ENCODE results near the gene SNIP1.
"Not testable (repeated sequence)": the region's sequence is repeated elsewhere in the genome, so short reads cannot be mapped to it uniquely, and the experiment has no call there.

Gene SNIP1

DNA sequence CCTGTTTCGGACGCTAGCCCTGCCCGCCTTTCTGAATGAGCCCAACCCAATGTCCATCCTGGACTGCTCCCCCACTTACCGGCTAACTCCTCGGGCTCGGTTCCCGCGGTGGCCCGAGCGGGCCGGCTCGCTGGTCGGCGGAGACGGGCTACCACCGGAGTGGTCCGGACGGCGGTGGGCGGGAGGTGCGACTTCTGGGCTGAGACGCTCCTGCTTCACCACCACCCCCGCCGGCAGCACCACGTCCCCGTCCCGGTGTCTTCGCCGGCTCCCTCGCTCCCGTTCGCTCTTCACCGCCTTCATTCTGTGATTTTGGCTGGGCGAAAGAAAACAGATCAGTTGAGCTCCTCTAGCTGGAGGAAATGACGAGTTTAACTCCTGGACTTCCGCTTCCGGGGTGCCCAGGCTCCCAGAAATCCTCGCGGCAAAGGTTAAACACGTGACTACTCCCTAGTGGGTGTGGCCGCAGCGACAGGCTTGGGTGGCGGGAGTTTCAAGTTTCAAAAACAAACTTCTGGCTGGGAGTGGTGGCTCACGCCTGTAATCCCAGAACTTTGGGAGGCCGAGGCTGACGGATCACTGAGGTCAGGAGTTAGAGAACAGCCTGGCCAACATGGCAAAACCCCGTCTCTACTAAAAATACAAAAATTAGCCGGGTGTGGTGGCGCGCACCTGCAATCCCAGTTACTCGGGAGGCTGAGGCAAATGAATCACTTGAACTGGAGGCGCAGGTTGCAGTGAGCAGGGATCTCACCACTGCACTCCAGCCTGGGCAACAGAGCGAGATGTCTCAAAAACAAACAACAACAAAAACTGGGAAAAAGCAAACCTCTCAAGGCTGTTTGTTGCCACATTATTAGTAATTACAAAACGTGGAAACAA lies at the start of gene SNIP1:
TSS of gene SNIP1 (minus strand) at position 367 of the 882 bp plus-strand sequence. CDS start at position 303, 64 bp downstream.
- DNase-seq, result peak; percentile 95

- no peak for DNase-seq
Measured at GRCh38 chr1:37602750-37603694, 48.9 kb upstream of the SNIP1 start.

GRCh38 chr1:37601441-37601840 lies 47.3 kb upstream of the SNIP1 start:
- DNase-seq, result no peak

GRCh38 chr1:37599940-37600339 lies 45.8 kb upstream of the SNIP1 start:
- no peak for DNase-seq

- DNase-seq, result no peak
Measured at GRCh38 chr1:37596182-37596667, 42.1 kb upstream of the SNIP1 start.

- peak; percentile 99 for DNase-seq
Measured at GRCh38 chr1:37595440-37596181, 41.5 kb upstream of the SNIP1 start, which contains the start of gene GNL2. GNL2 (minus strand) TSS chr1:37595937; CDS start chr1:37595822, 115 bp downstream.

DNA sequence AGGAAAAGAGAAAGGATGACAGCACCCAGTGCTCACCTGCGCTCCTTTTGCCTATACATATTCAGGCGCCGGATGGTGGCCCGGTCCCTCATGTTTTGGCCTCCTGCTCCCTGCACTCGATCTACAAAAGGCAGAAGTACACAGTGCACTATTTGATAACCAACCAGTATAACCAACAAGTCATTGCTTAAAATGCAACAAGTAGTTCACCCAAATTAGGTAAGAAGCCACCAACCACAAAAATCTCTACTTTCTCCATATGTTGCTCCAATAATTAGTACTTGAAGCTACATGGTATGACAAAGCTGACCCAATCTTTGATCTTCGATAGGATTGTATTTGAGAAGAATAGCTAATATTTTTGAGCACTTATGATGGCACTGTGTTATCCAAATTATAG lies 39.6 kb upstream of the SNIP1 start:
- DNase-seq, result no peak

DNA sequence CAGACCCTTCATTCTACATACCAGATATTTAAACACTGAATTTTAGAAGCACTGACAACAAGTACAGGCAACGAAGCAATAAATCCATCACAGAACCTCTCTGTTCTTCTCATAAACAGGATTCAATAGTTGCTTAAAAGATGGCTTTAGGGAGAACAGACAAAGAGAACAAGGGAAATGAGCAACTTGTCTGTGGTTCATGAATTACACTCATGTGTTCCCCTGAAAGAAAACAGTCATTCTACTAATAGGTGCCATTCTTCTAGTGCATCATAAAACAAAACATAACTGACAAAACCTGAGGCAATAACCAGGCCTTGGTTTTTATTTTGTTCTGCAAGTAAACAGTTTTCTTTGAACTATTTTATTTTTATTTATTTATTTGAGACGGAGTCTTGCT lies 34.8 kb upstream of the SNIP1 start:
- DNase-seq, result no peak

- DNase-seq, result not testable (repeated sequence)
Measured at GRCh38 chr1:37584544-37584943, 30.5 kb upstream of the SNIP1 start.

- DNase-seq, result no peak
Measured at GRCh38 chr1:37575692-37576091, 21.6 kb upstream of the SNIP1 start.

GRCh38 chr1:37574834-37575480 lies 20.9 kb upstream of the SNIP1 start:
- no peak for DNase-seq

- no peak for DNase-seq
Measured at GRCh38 chr1:37570528-37571334, 16.6 kb upstream of the SNIP1 start.

GRCh38 chr1:37567023-37567422 lies 12.9 kb upstream of the SNIP1 start:
- no peak for DNase-seq

DNA sequence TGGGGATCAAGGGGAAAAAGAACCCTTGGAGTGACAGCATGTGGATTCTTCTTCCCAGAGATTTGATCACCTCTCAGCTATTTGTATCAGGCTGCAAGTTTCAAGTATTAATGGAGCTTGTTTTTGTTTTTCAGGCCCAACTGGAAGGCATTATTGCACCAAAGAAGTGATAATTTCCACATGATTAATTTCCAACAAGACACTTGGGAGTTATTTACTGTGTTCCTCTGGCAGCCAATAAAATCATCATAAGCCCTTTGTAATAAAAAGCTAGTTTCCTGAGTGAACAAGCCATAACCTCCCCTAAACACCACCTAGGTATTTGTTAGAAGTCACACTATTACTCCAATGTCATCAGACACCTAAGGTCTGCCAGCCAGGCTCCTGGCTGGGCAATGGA lies 10.8 kb upstream of the SNIP1 start:
- DNase-seq, result no peak

- DNase-seq, result no peak
Measured at GRCh38 chr1:37562984-37563383, 8.9 kb upstream of the SNIP1 start.

DNA sequence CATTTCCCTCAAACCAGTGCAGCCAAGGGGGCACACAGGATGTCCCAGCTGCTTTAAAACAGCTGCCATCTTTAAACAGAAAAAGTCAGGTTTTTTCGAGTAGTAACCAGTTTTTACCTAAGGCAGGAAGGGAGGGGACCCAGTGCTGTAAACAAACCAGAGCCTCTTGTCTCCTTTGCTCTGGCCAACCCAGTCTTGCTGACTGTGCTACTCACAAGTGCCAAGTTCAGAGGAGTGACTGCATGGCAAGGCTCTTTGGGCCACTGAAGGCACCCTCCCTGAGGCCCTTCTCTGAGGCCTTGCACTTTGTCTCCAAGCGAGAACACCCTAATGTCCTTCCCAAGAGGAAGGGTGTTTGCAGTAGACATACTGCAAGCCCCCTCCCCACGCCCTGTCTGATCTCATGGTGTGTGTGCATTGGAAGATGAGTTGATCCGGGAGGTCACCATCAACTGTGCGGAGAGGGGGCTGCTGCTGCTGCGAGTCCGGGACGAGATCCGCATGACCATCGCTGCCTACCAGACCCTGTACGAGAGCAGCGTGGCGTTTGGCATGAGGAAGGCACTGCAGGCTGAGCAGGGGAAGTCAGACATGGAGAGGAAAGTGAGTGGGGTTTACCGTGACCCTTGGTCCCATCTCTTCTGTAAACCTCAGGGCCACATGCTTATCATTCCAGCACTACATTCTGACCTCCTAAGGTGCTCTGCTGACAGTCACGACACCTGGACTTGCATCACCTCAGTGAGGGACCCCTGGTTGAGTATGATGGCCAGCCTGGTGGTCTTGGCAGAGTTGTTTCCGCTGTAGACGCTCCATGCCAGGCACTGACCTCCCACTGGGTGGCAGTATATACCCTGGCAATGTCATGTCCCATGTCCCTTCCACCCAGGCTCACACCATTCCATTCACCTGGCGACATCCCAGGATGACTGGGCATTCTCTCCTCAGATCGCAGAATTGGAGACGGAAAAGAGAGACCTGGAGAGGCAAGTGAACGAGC lies 7.3 kb upstream of the SNIP1 start:
- DNase-seq, result no peak

DNA sequence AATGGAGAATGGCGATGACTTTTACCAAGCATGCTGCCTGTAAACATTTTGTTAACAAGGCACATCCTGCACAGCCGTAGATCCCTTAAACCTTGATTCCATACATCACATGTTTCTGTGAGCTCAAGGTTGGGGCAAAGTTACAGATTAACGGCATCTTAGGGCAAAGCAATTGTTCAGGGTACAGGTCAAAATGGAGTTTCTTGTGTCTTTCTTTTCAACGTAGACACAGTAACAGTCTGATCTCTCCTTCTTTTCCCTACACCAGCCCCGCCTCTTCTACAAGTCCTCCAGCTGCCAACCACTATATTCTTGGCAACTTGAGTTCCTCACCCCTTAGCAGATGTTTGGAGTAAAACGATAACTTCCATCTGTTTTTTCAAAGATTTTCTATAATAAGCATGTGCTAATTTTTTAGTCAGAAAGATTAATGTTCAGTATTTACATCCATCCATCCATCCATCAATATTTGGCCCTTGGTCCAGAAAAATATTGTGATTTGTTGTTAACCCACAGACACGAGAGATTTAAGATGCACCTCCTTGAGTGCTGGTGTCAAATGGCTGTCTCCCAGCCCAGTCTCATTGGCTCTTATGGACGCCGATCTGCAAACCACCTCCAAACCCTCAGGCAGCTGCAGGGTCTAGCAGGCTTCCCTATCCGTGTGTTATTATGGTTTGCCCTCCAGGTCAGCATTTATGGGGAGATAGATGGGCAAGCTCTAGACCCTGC lies 6.5 kb upstream of the SNIP1 start:
- no peak for DNase-seq

- not testable (repeated sequence) for DNase-seq
Measured at GRCh38 chr1:37559957-37560379, 5.9 kb upstream of the SNIP1 start.

- DNase-seq, result no peak
Measured at GRCh38 chr1:37559080-37559479, 5.0 kb upstream of the SNIP1 start.
